ENCODE results near the gene SH3TC2.
"Not testable (repeated sequence)": the region's sequence is repeated elsewhere in the genome, so short reads cannot be mapped to it uniquely, and the experiment has no call there.

Gene SH3TC2

DNA sequence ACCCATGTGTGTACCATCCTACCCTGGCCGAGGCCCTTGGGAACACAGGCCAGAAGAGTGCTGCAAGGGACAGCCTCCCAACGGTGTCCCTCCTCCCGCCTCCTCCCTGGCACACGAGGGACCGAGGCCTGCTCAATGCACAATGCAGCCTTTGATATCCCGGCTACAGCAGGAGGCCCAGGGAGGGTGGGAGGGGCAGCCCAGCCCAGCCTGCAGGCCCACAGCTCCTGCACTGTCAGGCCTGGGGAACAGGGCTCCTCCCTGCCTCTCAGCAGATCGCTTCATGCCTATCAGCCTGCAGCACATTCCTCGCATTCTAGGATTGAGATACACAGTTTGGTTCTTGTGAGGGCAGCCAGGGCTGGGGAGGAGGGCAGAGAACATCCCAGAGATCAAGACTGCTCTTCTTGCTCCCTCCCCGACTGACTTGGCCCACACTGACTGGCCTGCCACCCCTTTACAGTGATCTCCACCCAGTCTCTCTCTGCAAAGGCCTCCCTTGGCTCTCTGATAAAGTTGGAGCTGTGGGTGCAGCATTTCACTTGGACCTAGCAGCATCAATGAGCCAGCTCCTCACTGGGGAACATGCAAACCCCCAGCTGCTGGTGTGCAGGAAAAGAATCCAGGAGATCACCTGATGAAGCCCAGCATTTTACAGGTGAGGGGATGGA, at the start of gene SH3TC2:
Gene SH3TC2 (minus strand): TSS at position 46 of the 671 bp plus-strand sequence. CDS start 40 bp downstream, at position 6.
- DNase-seq (ENCODE audit: low read depth) = peak; percentile 93

DNA sequence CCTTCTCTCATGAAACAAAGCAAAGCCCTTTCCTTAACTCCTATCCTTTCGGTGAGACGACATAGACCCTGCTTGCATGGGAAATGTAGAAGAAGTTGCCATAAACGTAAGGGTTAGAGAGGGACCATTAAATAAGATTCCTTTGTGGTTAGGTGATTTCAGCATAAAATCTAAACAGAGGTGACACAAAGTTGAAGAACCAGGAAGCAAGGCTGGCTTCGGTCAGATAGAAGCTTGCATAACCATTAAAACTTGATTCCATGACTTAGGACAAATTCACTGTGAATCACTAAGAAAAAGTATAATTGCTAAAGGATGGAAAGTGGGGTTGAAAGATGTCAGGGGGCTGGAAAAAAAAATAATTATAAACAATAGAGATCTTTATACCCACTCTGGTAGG, 47.5 kb upstream of the SH3TC2 start:
- DNase-seq (ENCODE audit: low read depth) = peak; percentile 25

DNA sequence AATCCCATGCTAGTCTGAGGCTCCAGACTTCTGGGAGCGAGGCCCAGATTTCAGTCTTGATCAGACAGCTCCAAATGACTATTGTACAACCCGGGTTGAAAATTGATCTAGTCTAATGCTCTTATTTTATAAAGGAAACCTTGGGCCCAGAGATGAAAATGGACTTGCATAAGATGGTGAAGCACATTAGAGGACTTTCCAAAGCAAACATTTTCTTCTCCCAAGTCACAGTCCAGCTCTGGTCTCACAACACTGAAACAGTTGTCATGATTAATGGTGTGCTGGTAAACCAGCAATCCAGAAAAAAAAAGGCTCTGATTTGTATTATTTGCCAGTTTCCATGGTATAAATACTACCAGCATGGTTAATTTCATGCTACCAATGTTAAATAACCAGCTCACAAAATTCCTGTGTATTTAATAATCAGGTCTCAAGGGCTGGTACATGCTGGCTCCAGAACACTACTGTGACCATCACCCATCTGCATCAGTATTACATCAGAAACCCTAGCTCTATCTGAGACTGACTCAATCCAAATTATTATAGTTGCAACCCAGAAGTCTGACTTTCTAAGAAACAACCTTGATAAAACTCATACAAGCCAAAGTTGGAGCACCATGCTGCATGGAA, 45.9 kb upstream of the SH3TC2 start:
- DNase-seq (ENCODE audit: low read depth) = peak; percentile 18

DNA sequence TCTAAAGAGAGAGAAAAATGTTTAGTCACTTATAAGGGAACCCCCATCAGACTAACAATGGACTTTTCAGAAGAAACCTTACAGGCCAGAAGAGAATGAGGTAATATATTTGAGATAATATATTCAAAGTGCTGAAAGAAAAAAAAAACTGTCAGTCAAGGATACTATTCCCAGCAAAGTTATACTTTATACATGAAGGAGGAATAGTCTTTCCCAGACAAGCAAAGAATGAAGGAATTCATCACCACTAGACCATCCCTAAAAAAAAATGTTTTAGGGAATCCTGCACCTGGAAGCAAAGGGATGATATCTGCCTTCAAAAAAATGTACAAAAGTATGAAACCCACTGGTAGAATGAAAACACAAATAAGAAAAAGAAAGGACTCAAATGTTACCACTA, 37.5 kb upstream of the SH3TC2 start:
- DNase-seq (ENCODE audit: low read depth) = no peak

DNA sequence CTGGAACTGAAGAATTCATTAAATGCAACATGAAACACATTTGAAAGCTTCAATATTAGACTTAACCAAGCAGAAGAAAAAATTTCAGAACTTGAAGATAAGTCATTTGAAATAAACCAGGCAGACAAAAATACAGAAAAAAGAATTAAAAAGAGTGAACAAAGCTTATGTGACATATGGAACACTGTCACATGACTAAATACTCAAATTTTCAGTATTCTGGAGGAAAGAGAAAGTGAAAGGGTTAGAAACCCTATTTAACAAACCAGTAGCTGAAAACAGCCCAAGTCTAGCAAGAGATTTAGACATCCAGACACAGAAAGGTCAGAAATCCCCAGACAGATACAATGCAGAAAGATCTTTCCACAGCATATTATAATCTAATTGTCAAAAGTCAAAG, 37.1 kb upstream of the SH3TC2 start:
- no peak for DNase-seq (ENCODE audit: low read depth)

DNA sequence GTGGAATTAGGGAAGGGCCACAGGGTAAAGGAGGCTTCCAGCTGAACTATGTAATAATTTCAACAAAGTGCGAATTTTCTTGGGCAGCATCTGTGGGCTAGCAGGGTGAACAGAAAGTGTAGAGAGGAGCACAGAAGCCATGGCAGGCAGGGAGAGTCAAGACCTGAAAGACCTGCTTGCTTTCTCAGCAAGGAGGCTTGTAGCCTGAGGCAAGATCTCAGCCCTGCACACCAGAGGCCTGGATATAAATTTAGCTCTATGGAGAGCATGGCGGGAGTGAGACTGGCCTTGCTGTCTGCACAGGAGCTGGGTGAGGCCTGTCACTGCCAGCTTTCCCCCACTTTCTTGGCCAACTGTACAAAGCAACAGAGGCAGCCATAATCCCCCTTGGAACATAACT, 32.1 kb upstream of the SH3TC2 start:
- no peak for DNase-seq (ENCODE audit: low read depth)

DNA sequence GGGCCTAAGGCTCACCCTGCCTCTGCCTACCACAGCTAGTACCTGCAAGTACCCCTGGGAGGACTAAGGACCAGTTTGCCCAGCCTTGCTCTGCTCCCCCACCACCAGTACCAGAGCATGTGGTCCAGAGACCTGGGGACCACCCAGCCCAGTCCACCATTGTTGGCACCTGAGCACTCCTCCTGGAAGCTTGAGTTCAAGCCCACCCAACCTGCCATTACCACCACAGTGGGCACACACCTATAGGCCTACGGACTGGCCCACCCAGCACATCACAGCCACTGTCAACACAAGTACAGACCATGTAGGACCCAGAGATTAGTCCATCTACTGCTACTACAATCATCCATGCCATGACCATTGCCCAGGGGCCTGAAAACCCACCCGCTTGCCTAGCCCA, 30.8 kb upstream of the SH3TC2 start:
- DNase-seq (ENCODE audit: low read depth) = no peak

DNA sequence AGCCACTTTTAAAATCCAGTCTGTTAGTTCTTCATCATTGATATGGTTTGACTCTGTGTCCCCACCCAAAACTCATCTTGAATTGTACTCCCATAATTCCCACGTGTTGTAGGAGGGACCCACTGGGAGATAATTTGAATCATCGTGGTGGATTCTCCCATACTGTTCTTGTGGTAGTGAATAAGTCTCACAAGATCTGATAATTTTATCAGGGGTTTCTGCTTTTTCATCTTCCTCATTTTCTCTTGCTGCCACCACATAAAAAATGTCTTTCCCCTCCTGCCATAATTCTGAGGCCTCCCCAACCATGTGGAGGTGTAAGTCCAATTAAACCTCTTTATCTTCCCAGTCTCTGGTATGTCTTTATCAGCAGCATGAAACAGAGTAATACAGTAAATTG, 26.9 kb upstream of the SH3TC2 start:
- DNase-seq (ENCODE audit: low read depth) = no peak

DNA sequence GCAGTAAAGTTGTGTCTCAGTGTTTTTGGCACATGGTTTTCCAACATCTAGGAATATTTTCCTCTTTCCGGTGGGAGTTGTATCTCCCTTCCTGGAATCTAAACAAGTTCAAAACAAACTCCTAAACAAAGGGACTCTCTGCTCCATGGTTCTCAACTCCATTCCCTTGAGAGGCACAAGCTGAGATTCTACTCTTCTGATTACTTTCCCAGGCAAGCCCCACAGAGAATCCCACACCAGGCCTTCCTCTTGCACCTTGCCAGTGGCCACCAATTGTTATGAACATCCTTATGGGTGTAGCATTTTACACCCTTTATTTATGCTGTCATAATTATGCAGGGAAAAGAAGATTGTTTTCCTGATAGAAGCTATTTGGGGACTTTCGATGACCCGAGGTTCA, 25.8 kb upstream of the SH3TC2 start:
- no peak for DNase-seq (ENCODE audit: low read depth)

DNA sequence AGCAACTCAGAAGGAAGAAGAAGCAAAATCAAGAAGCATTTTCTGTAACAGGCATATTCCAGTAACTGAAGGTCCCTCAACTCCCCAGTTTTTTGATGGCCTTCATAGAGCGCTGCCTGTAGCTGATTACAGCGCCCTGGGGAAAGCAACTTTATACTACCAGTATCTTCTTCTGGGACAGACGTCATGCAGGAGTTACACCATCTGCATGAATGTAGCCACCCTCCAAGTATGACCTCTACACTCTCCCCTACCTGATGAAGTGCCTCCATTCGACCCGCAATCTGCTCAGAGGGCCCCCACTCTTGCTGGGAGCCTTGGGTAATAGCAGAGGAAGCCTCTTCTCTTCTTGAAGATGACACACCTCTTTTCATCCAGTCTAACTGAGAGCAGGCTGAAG, 21.0 kb upstream of the SH3TC2 start:
- no peak for DNase-seq (ENCODE audit: low read depth)

DNA sequence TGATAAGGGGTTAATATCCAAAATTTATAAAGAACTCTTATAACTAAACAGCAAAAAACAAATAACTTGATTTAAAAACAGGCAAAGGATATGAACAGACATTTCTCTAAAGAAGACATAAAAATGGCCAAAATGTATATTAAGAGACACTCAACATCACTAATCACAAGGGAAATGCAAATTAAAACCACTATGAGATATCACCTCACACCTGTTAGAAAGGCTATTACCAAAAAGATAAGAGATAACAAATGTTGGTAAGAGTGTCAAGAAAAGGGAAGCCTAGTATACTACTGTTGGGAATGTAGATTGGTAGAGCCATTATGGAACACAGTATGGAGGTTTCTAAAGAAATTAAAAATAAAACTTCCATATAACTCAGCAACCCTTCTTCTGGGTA, 19.4 kb upstream of the SH3TC2 start:
- DNase-seq (ENCODE audit: low read depth) = no peak

DNA sequence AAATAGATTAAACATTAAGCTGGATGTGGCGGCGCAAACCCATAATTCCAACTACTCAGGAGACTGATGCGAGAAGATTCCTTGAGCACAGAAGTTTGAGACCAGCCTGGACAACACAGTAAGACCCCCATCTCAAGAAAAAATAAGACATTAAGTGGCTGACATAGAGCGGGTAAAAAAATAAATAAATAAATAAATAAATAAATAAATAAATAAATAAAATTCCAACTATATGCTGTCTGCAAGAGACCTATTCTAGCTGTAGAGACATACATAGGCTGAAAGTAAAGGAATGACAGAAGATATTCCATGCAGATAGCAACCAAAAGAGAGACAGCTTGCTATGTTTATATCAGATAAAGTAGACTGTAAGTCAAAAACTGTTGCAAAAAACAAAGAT, 17.4 kb upstream of the SH3TC2 start:
- DNase-seq (ENCODE audit: low read depth) = no peak

DNA sequence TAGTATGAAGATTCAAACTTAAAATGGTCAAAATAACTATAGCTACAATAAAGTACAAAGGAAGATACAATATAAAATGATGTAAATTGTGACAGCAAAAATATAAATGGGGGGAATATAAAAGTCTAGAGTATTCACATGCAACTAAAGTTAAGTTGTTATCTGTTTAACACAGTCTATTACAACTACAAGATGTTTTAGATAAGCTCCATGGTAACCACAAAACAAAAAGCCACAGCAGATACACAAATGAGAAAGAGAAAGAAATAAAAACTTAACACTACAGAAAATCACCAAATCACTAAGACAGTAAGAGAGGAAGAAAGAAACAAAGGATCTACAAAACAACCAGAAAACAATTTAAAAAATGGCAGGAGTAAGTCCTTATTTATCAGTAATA, 17.0 kb upstream of the SH3TC2 start:
- peak; percentile 32 for DNase-seq (ENCODE audit: low read depth)

DNA sequence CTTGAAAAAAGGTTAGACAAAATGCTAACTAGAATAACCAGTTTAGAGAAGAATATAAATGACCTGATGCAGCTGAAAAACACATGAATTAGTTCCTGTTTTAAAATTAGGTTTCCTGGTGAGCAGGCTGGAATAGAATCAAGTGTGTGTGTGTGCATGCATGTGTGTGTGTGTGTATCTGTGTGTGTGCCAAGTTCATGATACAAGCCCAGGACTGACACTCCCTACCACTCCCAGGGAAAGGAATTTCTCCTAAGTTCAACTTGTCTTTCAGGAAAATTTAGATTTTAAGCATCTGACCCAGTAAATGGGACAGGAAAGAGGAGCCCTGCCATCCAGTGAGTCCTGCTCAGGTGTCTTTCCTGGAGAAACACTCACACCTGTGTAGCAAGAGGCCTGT, 11.2 kb upstream of the SH3TC2 start:
- not testable (repeated sequence) for DNase-seq (ENCODE audit: low read depth)

DNA sequence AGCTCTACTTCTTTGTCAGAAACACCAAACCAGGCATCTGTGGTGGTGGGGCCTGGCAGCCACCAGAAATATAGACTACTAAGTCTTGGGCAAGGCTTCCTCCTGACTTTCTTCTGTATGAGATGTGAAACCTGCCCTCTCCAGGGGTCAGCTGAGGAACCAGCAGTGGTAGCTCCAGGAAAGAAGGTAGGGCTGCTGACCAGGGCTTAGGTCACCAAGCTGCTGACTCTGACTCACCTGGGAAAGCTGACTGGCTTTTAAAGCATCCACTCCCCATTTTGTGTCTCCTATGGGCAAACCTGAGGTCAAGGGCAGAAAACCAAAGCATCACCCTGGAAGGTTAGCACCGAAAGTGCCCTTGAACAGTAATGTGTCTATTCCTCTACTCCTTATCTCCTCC, 10.4 kb upstream of the SH3TC2 start:
- DNase-seq (ENCODE audit: low read depth) = no peak

DNA sequence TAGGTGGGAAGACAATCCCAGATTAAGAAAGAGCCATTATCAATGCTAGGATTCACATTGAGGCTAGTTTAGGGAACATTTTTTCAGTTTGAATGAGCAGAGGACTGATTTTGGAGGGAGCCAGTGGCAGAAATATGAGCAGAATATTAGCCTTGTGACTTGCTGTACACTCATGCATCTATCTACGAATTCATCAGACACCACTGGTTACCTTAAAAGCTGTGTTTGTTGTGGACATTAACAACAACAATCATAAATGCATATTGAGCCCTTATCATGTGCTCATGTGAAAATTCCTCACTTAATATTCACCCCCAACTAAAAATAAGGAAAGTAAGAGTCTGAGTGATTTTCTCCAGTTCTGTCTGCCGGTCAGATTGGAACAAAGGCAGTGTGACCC, 9.9 kb upstream of the SH3TC2 start:
- DNase-seq (ENCODE audit: low read depth) = no peak

DNA sequence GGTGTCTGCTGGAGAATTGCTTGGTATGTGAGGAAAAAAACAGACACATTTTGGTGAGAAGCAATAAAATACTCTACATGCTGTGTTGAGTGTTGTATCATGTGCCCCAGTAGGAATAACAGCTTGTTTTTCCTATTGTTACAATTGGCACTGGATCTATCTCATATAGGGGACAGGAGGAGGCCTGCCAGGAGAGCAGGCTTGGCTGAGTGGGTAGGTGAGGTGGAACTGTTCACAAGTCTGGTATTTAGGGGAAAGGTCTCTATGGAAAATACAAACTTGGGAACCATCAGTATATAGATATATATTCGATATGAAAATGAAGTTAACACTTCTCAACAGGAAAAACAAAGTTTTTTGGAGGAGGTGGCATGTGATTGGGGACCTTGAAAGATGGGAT, 9.5 kb upstream of the SH3TC2 start:
- no peak for DNase-seq (ENCODE audit: low read depth)

DNA sequence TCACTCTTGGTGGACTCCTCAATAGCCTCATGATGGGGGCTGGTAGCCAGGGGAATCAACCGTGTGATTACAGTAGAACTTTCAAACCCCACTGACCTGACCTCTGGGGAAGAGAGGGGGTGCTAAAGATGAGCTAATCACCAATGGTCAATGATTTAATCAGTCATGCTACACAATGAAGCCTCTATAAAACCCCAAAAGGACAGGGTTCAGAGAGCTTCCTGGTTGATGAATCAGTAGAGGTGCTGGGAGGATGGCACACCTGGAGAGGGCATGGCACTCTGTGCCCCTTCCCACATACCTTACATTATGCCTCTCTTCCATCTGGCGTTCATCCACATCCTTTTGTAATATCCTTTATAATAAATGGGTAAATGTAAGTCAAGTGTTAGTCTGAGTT, 8.9 kb upstream of the SH3TC2 start:
- no peak for DNase-seq (ENCODE audit: low read depth)

DNA sequence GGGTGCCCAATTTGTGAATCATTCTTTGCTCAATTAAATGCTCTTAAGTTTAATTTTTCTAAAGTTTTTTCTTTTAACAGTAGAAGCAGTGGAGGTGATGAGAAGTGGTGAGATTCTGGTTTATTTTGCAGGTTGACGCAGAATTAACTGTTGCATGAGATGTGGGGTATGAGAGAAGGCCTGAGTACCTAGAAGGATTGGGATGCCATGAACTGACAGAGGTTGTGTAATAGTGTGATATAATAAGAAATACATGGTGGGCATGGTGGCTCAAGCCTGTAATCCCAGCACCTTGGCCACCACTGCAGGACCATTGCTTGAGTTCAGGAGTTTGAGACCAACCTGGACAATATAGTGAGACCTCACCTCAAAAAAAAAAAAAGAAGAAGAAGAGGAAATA, 8.4 kb upstream of the SH3TC2 start:
- no peak for DNase-seq (ENCODE audit: low read depth)

DNA sequence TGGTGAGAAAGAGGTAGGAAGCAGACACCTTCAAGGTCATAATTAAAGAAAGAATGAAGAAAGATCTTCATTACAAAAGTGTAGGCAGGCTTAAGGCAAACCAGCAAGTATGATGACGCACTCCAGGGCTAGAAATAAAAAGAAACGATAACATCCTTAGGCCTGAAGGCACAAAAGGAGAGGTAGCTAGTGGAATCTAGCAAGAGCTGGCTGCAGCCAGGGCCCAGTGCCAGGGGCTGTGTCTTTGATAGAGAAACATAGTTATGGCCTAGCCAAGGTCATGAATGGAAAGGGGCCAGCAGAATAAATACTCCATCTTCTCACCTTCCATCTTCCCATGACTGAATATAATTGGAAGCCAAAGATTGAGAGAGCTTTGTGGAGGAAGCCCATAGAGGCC, 6.8 kb upstream of the SH3TC2 start:
- DNase-seq (ENCODE audit: low read depth) = no peak

DNA sequence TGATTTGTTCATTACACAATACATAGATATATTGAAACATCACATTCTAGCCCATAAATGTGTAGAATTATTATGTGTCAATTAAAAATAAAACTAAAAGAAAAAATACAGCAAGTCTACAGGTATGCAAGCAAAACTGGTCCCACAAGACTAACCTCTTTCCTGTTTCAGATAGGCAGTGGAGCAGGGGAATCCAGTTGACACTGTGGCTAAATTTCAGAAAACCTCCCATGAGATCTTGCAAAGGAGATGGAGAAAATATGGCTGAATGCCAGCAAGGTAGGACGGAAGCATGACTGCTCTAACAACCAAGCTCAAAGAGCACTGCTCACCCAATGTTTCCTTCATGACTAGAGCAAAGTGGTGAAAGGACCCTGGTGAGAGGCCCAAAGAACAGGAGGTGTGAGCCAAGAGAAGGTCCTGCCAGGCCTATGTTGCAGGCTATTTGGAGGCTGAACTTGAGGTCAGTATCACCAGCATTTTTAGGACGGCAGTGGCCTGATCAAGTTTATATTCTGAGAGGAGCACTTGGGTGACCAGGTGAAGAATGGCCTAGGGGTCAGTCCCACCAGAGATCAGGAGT, 1.1 kb upstream of the SH3TC2 start:
- no peak for DNase-seq (ENCODE audit: low read depth)

DNA sequence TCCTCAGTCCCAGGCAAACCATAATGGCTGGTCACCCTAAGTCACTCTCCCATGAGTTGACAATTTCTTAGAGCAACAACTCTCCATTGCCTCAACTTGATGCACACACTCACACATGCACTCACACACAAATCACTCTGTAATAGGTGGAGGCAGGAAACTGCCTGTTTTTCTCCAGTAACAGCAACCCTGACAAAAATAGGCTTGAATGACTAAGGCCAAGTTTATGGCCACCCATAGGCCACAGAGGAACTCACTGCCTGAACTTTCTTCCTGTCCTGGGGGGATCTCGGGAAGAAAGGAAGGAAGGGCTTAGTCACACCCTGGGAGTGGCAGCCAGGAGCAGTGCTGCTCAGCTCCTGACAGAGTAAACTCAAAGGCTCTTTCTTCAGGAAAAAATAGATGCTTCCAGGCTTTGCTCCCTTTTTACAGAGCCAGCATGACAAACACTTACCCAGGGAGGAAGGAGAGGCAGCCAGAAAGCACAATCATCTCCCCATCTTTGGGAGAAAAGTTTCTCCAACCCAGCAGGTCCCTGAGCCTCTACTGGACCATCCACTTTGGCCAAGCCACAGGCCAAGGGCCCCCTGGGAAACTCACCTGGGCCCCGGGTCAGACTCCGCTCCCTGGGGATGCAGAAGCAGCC, 368 bp downstream of the SH3TC2 start:
- DNase-seq (ENCODE audit: low read depth) = peak; percentile 98

DNA sequence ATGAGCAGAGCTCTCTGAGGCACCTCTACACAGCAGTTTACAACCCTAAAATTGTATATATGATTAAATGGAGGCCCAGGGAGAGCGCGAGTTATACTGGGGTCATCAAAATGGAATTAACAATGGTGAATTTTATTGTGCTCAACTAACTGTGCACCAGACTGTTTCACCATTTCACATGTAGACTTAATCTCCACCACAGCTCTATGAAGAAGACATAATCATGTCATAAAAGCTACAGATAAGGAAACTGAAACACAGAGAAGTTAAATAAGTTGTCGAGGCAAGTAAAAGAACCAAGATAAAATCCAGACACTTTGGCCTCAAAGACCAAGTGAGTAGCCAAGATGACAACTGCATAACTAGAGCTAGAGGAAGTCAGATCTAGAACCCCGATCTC, 1.5 kb downstream of the SH3TC2 start:
- no peak for DNase-seq (ENCODE audit: low read depth)
